ENCODE results near the gene NAV3. TPM values are rescaled to one million over a fixed set of nuclear protein-coding genes. Genes with fewer than 3 reads are reported as not detected.

Gene NAV3
- total RNA-seq, 2 donors from 2014 or later: 0.72 to 1.9 TPM

DNA sequence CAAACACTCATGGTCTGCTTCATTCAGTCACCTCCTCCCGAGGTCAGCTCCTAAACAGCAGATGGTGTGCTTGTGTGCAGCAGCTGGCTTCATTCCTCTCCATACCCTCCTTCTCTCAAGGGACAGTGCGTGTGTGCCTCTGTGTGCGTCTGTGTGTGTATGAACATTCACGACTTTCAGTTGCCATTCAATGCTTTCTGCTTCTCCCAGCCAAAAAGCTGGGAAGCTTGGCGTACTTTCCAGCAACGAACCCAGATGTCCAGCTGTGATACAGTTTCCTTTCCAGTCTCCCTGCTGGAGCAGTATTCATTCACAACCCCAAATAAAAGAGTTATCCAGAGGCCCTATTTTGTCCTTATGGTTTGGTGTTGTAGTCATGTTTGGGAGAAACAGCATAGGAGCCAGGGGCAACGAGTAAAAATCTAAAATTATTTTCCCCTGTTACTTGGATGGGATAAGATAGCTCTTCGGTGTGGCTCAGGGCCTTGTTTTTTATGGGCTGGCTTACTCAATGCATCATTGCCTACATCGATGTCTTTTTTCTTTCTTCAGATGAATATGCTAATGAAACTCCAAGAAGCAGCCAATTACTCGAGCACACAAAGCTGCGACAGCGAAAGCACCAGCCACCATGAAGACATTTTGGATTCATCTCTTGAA lies 379.3 kb downstream of the NAV3 start:
- no peak overlapping the region for H3K4me3 ChIP-seq
- no peak overlapping the region for H3K27ac ChIP-seq
- DNase-seq: no peak
- no peaks in the 10 kb centered on the region for H3K9me3 ChIP-seq
- no peak overlapping the region for H3K9ac ChIP-seq (ENCODE audit: low read depth in 2 of 2, low read length in 2 of 2)
- H3K4me1 ChIP-seq: no peaks in the 10 kb centered on the region
- H3K36me3 ChIP-seq: no peaks in the 10 kb centered on the region
- H3K27me3 ChIP-seq: no peaks in the 10 kb centered on the region
- TF ChIP-seq, protein P1, sequence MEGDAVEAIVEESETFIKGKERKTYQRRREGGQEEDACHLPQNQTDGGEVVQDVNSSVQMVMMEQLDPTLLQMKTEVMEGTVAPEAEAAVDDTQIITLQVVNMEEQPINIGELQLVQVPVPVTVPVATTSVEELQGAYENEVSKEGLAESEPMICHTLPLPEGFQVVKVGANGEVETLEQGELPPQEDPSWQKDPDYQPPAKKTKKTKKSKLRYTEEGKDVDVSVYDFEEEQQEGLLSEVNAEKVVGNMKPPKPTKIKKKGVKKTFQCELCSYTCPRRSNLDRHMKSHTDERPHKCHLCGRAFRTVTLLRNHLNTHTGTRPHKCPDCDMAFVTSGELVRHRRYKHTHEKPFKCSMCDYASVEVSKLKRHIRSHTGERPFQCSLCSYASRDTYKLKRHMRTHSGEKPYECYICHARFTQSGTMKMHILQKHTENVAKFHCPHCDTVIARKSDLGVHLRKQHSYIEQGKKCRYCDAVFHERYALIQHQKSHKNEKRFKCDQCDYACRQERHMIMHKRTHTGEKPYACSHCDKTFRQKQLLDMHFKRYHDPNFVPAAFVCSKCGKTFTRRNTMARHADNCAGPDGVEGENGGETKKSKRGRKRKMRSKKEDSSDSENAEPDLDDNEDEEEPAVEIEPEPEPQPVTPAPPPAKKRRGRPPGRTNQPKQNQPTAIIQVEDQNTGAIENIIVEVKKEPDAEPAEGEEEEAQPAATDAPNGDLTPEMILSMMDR (IDR thresholded peaks at IDR 0.05): no peak
- intact Hi-C loops (cut with DNase I): no loop called here

DNA sequence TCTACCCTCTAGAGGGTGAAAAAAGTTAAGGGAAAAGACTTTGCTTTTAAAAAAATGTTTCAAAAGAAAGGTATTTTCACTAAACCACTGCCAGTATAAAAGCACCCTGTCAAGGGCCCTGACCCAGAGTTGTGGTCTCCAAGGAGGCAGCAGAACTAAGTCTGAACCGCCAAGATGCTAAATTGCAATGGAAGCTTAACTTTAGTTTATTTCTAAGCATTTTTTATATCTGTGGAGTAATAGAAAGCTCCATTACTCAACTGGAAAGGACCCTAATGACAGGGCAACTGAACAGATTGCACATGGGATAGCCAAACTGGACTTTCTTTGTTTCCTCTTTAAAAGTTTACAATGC lies 379.8 kb downstream of the NAV3 start:
- H3K36me3 ChIP-seq: no peaks in the 10 kb centered on the region
- no peak overlapping the region for H3K9ac ChIP-seq (ENCODE audit: low read depth in 2 of 2, low read length in 2 of 2)
- H3K4me3 ChIP-seq: no peak overlapping the region
- no peaks in the 10 kb centered on the region for H3K27me3 ChIP-seq
- DNase-seq: no peak
- TF ChIP-seq, protein P1 (IDR thresholded peaks at IDR 0.05): no peak
- H3K9me3 ChIP-seq: no peaks in the 10 kb centered on the region
- intact Hi-C loops (cut with DNase I): no loop called here
- no peak overlapping the region for H3K27ac ChIP-seq
- H3K4me1 ChIP-seq: no peaks in the 10 kb centered on the region

DNA sequence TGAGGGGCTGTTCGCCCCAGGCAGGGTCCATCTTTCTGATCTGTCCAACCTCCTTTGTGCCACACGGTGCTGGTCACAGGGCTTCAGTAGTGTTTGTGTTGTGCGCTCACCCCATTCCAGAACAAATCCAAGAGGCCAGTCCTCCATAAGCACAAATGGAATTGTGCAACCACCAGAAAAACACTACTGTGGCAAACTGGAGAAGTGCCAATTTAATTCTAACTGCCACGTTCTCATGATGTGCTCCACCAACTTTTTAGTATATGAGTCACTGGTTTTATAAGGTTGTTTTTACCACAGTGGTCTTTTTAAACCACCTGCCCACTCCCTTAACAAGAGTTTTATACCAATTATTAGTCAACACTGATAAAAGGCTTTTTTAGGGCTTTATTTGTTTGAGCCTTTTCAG lies 380.2 kb downstream of the NAV3 start:
- no peak overlapping the region for H3K9ac ChIP-seq (ENCODE audit: low read depth in 2 of 2, low read length in 2 of 2)
- intact Hi-C loops (cut with DNase I): no loop called here
- H3K36me3 ChIP-seq: no peaks in the 10 kb centered on the region
- no peak overlapping the region for H3K27ac ChIP-seq
- no peak for DNase-seq
- no peak overlapping the region for H3K4me3 ChIP-seq
- H3K9me3 ChIP-seq: no peaks in the 10 kb centered on the region
- no peaks in the 10 kb centered on the region for H3K27me3 ChIP-seq
- TF ChIP-seq, protein P1 (IDR thresholded peaks at IDR 0.05): no peak
- H3K4me1 ChIP-seq: no peaks in the 10 kb centered on the region

DNA sequence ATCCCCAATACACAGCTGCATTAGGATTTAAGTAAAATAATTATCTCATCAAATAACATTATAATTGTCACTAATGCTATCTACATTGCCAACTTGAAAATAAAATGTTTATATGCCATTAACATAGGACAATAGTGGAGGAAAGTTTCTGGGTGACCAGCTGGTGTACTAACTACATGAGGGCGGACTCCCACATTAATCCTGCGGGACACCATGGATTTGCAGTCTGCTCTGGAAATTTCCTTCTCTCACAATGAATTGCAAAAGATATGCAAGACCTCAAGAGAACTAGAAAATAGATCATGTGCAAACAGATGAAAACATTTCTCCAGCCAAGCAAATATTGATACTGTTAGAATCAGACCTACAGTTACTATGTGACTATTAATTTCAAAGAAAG lies 390.1 kb downstream of the NAV3 start:
- Histone ChIP-seq H3K4me3 (no peak overlapping the region), H3K27ac (no peak overlapping the region), H3K9ac (ENCODE audit: low read depth in 2 of 2, low read length in 2 of 2) (no peak overlapping the region), H3K36me3 (no peaks in the 10 kb centered on the region), H3K27me3 (no peaks in the 10 kb centered on the region), H3K9me3 (no peaks in the 10 kb centered on the region), H3K4me1 (no peaks in the 10 kb centered on the region)
- intact Hi-C loops (cut with DNase I): no loop called here
- DNase-seq: no peak
- TF ChIP-seq, protein P1 (IDR thresholded peaks at IDR 0.05): no peak

DNA sequence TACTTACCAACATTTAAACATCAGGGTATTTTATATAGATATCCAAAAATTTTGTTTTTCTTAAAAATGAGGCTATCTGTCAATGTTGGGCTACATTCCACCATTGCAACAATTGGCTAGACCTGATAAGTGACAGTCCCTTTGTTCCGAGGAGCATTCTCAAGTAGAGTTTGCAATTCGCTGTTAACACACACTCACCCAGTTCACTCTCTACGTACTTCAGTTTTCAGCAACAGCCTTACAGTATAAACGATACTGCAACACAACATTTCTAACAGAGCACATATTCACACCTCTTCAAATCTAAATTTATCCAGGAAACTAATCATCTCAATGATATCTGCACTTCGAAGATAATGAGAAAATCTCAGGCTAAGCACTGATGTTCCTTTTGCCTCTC lies 393.5 kb downstream of the NAV3 start:
- intact Hi-C loops (cut with DNase I): no loop called here
- no peak for DNase-seq
- Histone ChIP-seq H3K27me3 (no peaks in the 10 kb centered on the region), H3K27ac (no peak overlapping the region), H3K4me3 (no peak overlapping the region), H3K36me3 (no peaks in the 10 kb centered on the region), H3K9ac (ENCODE audit: low read depth in 2 of 2, low read length in 2 of 2) (no peak overlapping the region), H3K9me3 (no peaks in the 10 kb centered on the region), H3K4me1 (no peaks in the 10 kb centered on the region)
- TF ChIP-seq, protein P1 (IDR thresholded peaks at IDR 0.05): no peak

Measured in colonic mucosa (tissue), 4 donors.